ENCODE measurements around the gene DLK2.
"Not testable (repeated sequence)": the region's sequence is repeated elsewhere in the genome, so short reads cannot be mapped to it uniquely, and the experiment has no call there.

The DLK2 gene, protein sequence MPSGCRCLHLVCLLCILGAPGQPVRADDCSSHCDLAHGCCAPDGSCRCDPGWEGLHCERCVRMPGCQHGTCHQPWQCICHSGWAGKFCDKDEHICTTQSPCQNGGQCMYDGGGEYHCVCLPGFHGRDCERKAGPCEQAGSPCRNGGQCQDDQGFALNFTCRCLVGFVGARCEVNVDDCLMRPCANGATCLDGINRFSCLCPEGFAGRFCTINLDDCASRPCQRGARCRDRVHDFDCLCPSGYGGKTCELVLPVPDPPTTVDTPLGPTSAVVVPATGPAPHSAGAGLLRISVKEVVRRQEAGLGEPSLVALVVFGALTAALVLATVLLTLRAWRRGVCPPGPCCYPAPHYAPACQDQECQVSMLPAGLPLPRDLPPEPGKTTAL

DNA sequence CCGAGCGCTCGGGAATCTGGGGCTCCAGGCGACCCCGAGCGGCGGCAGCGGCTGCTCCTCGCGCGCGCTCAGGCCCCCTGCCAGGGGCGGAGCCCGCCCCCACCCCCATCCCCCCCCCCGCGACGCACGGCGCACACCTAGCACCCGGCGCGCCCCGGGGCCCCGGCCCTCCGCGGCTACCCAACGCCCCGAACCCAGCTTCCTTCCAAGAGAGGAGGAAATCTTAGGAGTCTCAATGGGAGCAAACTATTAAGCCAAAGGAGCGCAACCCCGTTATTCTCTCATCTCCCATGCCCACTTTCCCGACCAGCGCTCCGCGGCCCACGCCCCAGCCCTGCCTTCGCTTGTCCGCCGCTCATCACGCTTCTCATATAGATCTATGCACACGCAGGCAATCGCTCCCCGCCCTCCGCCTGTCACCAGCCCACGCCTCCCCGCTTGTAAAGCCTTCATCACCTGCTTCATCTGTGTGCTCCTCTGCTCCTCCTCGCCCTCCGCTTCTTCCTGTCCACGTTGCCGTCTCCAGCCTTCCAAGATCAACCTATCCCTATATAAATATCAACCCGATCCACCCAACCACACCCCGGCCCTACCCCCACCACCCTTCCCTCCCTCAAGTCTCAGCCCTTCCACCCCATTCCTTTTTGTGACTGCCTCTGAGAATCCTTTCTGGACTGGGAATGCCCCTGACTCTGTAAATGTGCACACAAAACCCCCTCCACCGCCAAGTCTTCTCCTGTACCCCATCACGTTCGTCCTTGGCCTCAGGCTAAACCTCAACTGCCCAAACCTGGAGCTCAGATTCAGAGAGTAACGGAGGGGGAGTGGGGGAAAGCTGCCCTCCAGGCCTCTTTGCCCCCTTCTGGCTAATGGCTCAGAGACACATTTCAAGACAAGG is at the start of gene DLK2:
TSS of gene DLK2 (minus strand) at position 18 of the 898 bp plus-strand sequence. CDS start 723 bp downstream, outside the sequence.
- H3K27me3 Mint-ChIP-seq = peaks cover 5 to 6% of the 10 kb centered on the region in 2 donors
- peaks cover 16 to 19% of the 10 kb centered on the region in 2 donors for H3K36me3 Mint-ChIP-seq
- peak within 1 kb of the TSS; percentile 85 to 93 for H3K4me3 Mint-ChIP-seq
- peaks cover 14 to 28% of the 10 kb centered on the region in 2 donors for H3K4me1 Mint-ChIP-seq
- ATAC-seq (replicated peaks) (peak; percentile 55 to 68), DNase-seq (no peak)
- H3K9me3 Mint-ChIP-seq = peaks cover 0 to 2% of the 10 kb centered on the region in 2 donors
- H3K27ac Mint-ChIP-seq = peak within 1 kb of the TSS; percentile 84

DNA sequence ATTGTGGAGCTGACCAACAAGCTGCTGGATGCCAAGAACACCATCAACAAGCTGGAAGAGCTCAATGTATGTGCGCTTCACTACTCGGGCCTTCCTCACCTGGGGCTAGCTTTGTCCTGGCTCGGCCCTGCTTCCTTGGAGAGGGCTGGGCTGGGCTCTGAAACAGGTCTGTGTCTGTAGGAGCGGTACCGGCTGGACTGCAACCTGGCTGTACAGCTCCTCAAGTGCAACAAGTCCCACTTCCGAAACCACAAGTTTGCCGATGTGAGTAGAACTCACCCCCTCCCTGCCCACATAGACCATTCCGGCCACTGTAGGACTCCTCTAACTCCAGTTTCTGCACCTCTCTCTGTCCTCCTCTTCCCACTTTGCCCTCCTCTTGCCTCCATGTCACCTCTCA is 48.1 kb upstream of the DLK2 start:
- H3K4me1 Mint-ChIP-seq = peaks cover 12 to 21% of the 10 kb centered on the region in 2 donors
- peaks cover 7 to 10% of the 10 kb centered on the region in 2 donors for H3K27me3 Mint-ChIP-seq
- H3K9me3 Mint-ChIP-seq = no peaks in the 10 kb centered on the region
- H3K27ac Mint-ChIP-seq = no peak overlapping the region
- no peak for DNase-seq
- no peak overlapping the region for H3K4me3 Mint-ChIP-seq
- peaks cover 27 to 57% of the 10 kb centered on the region in 2 donors for H3K36me3 Mint-ChIP-seq
- ATAC-seq (replicated peaks) = no peak

- H3K9me3 Mint-ChIP-seq = no peaks in the 10 kb centered on the region
Observed at GRCh38 chr6:43502666-43503065, 47.3 kb upstream of the DLK2 start.

GRCh38 chr6:43500921-43501320 is 45.6 kb upstream of the DLK2 start:
- Mint-ChIP-seq H3K4me1 (no peaks in the 10 kb centered on the region), H3K27ac (no peak overlapping the region), H3K27me3 (no peaks in the 10 kb centered on the region), H3K36me3 (peaks cover 33 to 50% of the 10 kb centered on the region in 2 donors), H3K9me3 (no peaks in the 10 kb centered on the region), H3K4me3 (no peak overlapping the region)
- ATAC-seq (replicated peaks) (no peak), DNase-seq (no peak)

More at GRCh38 chr6:43502666-43503065, 47.3 kb upstream of the DLK2 start:
- Mint-ChIP-seq H3K4me3 (no peak overlapping the region), H3K4me1 (peaks cover 9 to 17% of the 10 kb centered on the region in 2 donors), H3K36me3 (peaks cover 31 to 57% of the 10 kb centered on the region in 2 donors), H3K27me3 (peaks cover 2 to 3% of the 10 kb centered on the region in 2 donors), H3K27ac (peak overlapping the region; percentile 80)
- no peak for ATAC-seq (replicated peaks)
- no peak for DNase-seq

DNA sequence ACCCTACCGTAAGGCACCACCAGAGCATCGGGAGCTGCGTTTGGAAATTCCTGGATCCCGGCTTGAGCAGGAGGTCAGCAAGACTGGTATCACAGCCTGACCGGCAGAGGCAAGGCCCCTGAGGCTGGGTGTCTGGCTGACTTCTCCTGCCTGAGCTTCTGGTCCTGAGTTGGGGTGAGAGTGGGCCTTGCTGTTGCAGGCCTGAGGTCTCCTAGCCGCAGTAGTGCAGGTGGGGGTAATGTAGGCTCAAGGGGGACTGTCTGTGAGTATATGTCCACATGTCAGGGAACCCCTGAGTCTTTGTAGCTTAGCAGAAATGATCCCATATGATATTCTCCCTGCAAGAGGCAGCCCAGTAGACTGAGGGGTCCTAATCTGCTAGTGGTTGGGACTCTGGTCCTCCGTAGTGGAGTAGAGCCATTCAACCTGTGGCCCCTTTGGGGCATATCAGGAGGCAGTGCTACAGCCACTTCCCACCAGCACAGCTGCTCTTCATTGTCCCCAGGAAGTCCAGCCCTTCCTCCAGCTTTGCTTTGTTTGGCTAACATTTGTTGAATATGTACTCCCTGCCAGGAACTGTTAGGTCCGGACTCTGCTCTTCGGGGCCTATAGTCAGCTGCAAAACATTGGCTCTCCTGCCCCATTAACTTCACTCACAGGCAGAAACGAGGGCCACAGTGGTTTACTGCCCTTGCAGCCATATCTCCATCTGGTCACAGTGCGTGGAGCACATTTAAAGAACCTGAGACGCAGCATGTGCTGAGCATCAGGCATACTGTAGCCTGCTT is 43.9 kb upstream of the DLK2 start:
- ATAC-seq (replicated peaks) (no peak), DNase-seq (no peak)
- Mint-ChIP-seq H3K4me1 (peaks cover 2 to 6% of the 10 kb centered on the region in 2 donors), H3K27me3 (no peaks in the 10 kb centered on the region), H3K36me3 (peaks cover 31 to 46% of the 10 kb centered on the region in 2 donors), H3K9me3 (no peaks in the 10 kb centered on the region), H3K4me3 (no peak overlapping the region), H3K27ac (peak overlapping the region; percentile 69)

DNA sequence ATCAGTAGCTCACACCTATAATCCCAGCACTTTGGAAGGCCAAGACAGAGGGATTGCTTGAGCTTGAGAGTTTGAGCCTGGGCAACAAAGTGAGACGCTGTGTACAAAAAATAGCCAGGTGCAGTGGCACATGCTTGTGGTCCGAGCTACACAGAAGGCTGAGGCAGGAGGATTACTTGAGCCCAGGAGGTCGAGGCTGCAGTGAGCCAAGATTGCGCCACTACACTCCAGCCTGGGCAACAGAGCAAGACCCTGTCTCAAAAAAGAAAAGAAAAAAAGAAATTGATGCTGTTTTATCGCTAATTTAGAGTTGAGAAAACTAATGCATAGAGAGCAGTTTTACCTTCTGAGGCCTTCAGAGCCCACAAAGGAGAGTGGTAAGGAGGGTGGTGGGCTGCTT is 42.9 kb upstream of the DLK2 start:
- not testable (repeated sequence) for H3K27me3 Mint-ChIP-seq; H3K9me3 Mint-ChIP-seq; ATAC-seq (replicated peaks); H3K4me3 Mint-ChIP-seq; H3K27ac Mint-ChIP-seq; DNase-seq
- H3K36me3 Mint-ChIP-seq = peaks cover 31 to 44% of the 10 kb centered on the region in 2 donors
- H3K4me1 Mint-ChIP-seq = peaks cover 2 to 14% of the 10 kb centered on the region in 2 donors

GRCh38 chr6:43497689-43498088 is 42.3 kb upstream of the DLK2 start:
- Mint-ChIP-seq H3K36me3 (peaks cover 30 to 41% of the 10 kb centered on the region in 2 donors), H3K4me1 (peaks cover 6 to 20% of the 10 kb centered on the region in 2 donors), H3K4me3 (no peak overlapping the region), H3K9me3 (no peaks in the 10 kb centered on the region), H3K27ac (peak overlapping the region; percentile 25), H3K27me3 (no peaks in the 10 kb centered on the region)
- DNase-seq (no peak), ATAC-seq (replicated peaks) (no peak)

DNA sequence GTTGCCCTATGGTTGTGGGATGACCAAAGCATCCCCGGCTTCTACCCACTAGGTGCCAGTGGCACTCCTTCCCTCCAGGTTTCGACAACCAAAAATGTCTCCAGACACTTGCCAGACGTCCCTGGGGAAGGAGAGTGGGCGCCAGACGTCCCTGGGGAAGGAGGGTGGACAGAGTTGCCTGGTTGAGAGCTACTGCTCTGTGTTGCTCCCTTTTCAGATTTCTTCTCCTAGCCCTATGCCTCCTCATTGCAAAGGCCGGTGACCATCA is 41.7 kb upstream of the DLK2 start:
- DNase-seq (no peak), ATAC-seq (replicated peaks) (no peak)
- Mint-ChIP-seq H3K27me3 (no peaks in the 10 kb centered on the region), H3K4me1 (peaks cover 10 to 26% of the 10 kb centered on the region in 2 donors), H3K36me3 (peaks cover 27 to 40% of the 10 kb centered on the region in 2 donors), H3K4me3 (no peak overlapping the region), H3K9me3 (no peaks in the 10 kb centered on the region), H3K27ac (no peak overlapping the region)

DNA sequence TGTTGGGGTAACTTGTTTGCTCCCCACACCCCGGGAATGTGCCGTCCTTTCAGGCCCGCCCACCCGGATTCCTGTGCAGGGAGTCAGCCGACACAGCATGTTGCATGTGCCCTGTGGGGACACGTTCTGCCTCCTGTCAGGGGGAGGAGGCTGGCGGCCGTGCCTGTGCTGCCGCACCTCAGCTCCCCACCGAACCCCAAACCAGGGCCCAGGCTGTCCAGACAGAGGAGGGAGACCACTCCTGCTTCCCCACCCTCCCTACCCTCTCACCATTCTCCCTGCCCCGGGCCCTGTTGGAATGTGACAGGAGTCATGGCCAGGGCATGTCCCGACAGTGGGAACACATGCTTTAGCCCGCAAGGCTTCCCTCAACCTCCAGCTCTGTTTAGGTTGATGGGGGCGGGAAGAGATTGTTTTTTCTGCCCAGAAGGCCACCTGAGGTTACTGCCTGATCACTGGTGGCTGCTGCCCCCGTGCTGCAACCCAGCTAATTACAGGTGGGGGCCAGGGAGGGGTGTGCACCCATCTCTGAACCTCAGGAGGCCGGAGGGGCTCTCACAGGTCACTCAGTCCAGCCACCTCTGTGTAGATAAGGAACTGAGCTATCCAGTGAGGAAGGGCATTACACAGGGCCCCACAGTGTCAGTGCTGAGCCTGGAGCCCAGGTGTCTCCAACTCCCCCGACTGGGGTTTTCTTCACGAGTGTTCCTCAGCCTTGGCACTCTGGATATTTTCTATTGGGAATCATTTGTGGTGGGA is 41.2 kb upstream of the DLK2 start:
- Mint-ChIP-seq H3K4me3 (no peak overlapping the region), H3K27me3 (no peaks in the 10 kb centered on the region), H3K4me1 (peaks cover 10 to 26% of the 10 kb centered on the region in 2 donors), H3K9me3 (no peaks in the 10 kb centered on the region), H3K36me3 (peaks cover 23 to 36% of the 10 kb centered on the region in 2 donors), H3K27ac (no peak overlapping the region)
- ATAC-seq (replicated peaks) (peak in 1 of 2 donors; percentile 33), DNase-seq (no peak)

- Mint-ChIP-seq H3K9me3 (no peaks in the 10 kb centered on the region), H3K4me1 (peaks cover 10 to 26% of the 10 kb centered on the region in 2 donors), H3K27ac (no peak overlapping the region), H3K4me3 (no peak overlapping the region), H3K36me3 (peaks cover 14 to 27% of the 10 kb centered on the region in 2 donors), H3K27me3 (no peaks in the 10 kb centered on the region)
- DNase-seq = no peak
- ATAC-seq (replicated peaks) = no peak
Observed at GRCh38 chr6:43495409-43495941, 40.1 kb upstream of the DLK2 start.

DNA sequence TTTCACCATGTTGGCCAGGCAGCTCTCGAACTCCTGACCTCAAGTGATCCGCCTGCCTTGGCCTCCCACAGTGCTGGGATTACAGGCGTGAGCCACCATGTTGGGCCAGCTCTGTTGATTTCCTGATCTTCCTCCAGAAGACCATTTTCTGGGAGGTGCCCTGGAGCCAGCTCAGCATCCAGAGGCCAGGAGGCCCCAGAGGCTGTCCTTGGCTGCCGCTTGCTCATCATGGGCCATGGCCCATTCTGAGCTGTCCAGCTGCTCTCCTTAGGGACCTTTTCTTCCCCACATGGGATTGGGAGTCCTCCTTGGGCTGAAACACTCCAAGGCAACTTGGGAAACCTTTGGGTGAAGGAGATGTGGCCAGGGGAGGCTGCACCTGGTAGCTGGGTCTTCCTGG is 39.4 kb upstream of the DLK2 start:
- Mint-ChIP-seq H3K27ac (no peak overlapping the region), H3K36me3 (peaks cover 18 to 25% of the 10 kb centered on the region in 2 donors), H3K4me1 (peaks cover 15 to 26% of the 10 kb centered on the region in 2 donors), H3K9me3 (no peaks in the 10 kb centered on the region), H3K4me3 (no peak overlapping the region), H3K27me3 (no peaks in the 10 kb centered on the region)
- DNase-seq (no peak), ATAC-seq (replicated peaks) (no peak)

DNA sequence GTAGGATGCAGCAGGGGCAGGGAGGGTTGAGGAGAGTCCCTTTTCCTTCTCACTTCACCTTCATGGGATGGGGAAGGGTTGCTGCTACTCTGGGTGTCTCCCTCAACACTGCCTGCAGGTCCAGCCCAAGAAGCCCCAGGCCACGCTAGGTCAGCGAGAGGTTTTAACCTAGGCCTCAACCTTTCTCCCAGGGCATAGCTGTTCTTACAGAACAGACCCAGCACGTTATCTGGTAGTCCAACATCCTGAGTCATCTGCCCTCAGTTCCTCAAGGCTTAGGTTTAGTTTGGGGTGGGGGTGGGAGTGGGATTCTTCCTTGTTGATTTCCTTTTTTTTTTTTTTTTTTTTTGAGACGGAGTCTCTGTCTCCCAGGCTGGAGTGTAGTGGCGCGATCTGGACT is 39.0 kb upstream of the DLK2 start:
- H3K36me3 Mint-ChIP-seq = peaks cover 14 to 21% of the 10 kb centered on the region in 2 donors
- no peak overlapping the region for H3K4me3 Mint-ChIP-seq
- no peak overlapping the region for H3K27ac Mint-ChIP-seq
- H3K9me3 Mint-ChIP-seq = no peaks in the 10 kb centered on the region
- H3K27me3 Mint-ChIP-seq = no peaks in the 10 kb centered on the region
- DNase-seq (no peak), ATAC-seq (replicated peaks) (no peak)
- peaks cover 15 to 27% of the 10 kb centered on the region in 2 donors for H3K4me1 Mint-ChIP-seq

DNA sequence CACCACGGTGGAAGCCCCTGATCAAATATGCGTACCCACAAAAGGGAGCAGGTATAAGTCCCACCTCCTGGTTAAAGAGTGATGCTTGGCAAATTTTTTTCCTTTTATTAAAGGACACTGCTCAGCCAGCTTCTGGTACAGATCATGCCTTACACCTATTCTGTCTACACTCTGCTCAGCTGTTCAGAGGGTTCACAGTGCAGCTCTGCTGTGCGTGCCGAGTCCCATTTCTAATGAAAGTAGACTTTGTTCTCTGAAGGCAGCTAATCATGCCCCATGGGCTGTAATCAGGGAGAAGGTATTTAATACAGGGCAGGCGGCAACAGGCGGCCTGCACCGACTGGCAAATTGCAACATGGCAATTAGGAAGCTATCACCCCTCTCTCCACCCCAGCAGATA is 38.5 kb upstream of the DLK2 start:
- no peaks in the 10 kb centered on the region for H3K27me3 Mint-ChIP-seq

More for the DNA sequence above, 38.5 kb upstream of the DLK2 start:
- no peak overlapping the region for H3K27ac Mint-ChIP-seq
- no peaks in the 10 kb centered on the region for H3K9me3 Mint-ChIP-seq
- H3K4me1 Mint-ChIP-seq = peaks cover 19 to 32% of the 10 kb centered on the region in 2 donors
- peaks cover 14 to 23% of the 10 kb centered on the region in 2 donors for H3K36me3 Mint-ChIP-seq
- H3K4me3 Mint-ChIP-seq = no peak overlapping the region
- ATAC-seq (replicated peaks) (no peak), DNase-seq (no peak)
